ENCODE results near the gene TRAPPC1.

Gene TRAPPC1

DNA sequence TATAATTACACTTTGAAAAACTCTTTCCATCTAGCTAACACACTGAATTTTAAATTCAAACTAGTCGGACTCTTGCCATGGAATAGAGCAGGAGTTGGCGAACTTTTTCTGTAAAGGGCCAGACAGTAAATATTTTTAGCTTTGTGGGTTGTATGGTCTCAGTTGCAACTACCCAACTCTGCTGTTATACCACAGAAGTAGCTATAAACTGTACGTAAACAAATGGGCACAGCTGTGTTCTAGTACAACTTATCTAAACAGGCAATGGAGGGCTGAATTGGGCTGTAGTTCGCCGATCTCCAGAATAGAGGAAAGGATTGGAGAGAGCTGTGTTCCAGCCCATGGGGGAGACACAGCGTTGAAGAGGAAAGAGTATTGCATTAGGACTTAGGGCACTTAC, 9.0 kb upstream of the TRAPPC1 start:
- DNase-seq (ENCODE audit: low read depth), result no peak

- no peak for DNase-seq (ENCODE audit: low read depth)
Observed at GRCh38 chr17:7940034-7940433, 8.3 kb upstream of the TRAPPC1 start.

GRCh38 chr17:7935859-7936258, 4.1 kb upstream of the TRAPPC1 start:
- DNase-seq (ENCODE audit: low read depth), result no peak

DNA sequence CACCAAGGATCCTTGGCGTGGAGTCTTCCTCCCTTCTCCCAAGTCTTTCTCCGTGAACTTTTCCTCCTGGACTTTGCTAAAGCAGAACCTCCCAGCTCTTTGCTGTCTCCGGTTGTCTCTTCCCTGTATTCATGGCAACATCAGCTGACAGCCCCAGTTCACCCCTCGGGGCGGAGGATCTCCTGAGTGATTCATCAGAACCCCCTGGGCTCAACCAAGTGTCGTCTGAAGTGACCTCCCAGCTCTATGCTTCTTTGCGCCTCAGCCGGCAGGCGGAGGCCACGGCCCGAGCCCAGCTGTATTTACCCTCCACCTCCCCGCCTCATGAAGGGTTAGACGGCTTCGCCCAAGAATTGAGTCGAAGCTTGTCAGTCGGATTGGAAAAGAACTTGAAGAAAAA, 1.2 kb upstream of the TRAPPC1 start:
- peak; percentile 29 for DNase-seq (ENCODE audit: low read depth)

DNA sequence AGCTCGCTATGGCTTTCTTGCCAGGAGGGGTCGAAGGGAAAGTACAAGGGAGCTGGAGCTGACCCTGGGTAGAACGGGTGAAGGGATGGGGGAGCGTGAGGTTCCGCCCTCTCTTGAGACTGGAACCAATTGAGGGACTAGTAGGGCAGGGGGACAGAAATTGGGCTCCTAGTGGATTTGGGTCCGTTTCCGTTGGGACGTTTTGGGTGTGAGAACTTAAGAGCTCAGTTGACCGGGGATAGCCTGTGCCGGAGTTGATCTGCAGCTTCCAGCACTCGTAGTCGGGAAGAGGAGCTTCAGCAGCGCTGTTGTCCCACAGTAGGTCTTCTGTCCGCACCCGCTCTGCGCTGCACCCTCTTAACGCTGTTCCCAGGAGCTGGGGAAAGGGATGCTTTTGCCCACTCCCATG, 741 bp upstream of the TRAPPC1 start:
- no peak for DNase-seq (ENCODE audit: low read depth)

- DNase-seq (ENCODE audit: low read depth), result no peak
Observed at GRCh38 chr17:7930841-7931631, 710 bp downstream of the TRAPPC1 start.

DNA sequence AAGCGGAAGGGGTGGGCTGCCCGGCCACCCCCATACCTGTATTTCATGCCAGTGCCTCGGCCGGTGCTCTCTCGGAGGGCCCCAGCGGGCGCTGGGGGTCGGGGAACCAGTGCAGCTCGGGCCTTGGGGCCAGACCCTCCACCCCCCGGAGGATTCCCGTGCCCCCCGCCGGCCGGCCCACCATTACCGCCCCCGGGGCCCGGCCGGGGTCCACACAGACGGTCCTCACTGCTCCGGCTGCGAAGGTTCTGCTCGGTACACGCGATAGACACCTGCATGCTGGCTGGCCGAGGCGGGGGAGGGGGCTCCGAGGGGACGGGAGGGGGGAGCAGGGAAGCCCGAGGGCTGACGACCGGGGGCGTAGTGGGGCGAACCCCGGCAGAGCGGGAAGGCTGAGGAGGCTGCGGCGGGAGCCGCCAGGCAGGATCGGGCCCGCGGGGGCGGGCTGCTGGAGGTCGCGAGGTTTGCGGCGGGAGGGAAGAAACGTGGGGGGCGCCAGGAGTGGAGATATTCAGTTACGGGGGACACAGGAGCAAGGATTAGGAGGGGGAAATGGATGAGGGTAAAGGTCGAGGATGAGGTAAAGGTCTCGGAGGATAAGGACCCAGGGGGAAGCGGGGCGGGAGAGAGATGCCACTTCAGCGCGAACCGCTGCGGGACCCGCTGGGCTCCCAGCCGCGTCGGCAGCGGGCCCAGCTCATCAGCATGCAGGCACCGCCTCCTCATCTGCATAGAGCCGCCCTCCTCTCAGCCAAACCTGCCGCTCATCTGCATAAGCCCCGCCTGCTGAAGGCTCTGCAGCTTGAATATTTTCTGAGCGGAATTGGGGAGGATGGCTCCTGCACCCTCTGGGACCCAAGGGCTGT, 2.4 kb downstream of the TRAPPC1 start, which contains the start of gene KCNAB3:
KCNAB3 (minus strand) TSS at position 699 of the 866 bp plus-strand sequence; CDS start at position 278, 421 bp downstream.
- peak; percentile 35 for DNase-seq (ENCODE audit: low read depth)

DNA sequence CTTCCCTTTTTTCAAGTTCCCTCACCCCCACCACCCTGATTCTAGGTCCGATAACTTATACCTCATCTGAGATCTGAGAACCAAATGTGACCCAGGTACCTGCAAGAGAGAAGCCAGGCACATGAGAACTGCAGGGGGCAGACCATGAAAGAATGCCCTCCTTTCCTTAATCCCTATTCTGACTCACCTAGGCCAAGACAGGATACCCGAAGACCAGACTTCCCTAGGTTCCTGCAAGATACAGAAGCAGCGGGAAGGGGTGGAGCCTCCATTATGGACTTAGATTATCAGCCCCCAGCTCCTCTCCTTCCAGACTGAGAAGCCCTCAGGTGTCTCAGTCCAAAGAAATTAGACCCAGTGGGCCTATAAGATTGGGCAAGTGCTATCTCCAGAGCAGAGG, 4.2 kb downstream of the TRAPPC1 start:
- DNase-seq (ENCODE audit: low read depth), result no peak

DNA sequence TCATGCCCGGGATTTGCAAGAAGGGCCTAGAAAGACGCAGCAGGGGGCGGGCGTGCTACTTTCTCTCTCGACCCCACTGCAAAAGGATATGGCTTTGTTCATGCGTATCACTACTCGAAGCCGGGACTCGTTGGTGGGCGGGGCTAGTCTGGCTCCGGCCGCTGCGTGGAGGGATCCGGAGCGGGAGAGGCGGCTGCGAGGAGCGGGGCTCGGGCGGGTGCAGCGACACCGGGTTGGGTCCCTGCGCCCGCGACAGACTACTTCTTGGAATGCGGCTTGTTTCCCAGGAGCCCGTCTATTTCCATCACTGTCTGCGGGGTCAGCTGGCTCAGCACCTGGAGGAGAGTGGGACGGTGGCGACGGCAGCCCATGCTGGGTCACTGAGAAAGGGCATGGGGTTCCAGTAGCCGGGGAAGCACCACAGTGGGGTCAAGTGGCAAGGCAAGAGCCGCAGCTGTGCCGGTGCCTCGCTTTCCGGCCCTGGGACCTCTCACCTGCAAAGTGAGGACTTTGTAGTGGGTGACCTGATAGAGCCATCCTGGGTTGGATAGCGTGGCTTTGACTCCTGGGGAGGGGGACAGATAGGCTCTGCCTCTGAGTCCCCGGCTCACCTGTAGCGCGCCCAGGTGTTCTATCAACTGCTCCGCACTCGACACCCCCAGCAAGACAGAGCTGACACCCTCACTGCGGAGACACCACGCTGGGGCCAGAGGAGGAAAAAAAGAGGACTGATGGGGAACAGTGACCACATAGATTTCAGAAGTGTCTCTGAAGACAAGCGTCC, 8.7 kb downstream of the TRAPPC1 start:
- peak; percentile 77 for DNase-seq (ENCODE audit: low read depth)

GRCh38 chr17:7922269-7922844, 9.4 kb downstream of the TRAPPC1 start:
- no peak for DNase-seq (ENCODE audit: low read depth)

GRCh38 chr17:7916808-7917207, 14.9 kb downstream of the TRAPPC1 start:
- DNase-seq (ENCODE audit: low read depth), result no peak

DNA sequence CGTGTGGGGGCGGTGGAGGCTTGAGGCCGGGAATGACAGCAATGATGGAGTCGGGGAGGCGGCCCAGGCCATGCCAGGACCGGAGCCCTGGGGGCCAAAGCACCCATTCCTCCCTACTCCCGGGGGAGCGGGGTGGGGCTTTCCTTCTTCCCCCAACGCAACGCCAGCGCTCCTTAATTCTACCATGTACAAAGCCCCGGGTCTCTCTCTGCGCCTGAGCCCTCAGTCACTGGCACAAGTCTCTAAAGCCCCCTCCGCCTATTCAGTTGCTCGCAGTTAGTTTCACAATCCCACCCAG, 15.4 kb downstream of the TRAPPC1 start:
- no peak for DNase-seq (ENCODE audit: low read depth)

DNA sequence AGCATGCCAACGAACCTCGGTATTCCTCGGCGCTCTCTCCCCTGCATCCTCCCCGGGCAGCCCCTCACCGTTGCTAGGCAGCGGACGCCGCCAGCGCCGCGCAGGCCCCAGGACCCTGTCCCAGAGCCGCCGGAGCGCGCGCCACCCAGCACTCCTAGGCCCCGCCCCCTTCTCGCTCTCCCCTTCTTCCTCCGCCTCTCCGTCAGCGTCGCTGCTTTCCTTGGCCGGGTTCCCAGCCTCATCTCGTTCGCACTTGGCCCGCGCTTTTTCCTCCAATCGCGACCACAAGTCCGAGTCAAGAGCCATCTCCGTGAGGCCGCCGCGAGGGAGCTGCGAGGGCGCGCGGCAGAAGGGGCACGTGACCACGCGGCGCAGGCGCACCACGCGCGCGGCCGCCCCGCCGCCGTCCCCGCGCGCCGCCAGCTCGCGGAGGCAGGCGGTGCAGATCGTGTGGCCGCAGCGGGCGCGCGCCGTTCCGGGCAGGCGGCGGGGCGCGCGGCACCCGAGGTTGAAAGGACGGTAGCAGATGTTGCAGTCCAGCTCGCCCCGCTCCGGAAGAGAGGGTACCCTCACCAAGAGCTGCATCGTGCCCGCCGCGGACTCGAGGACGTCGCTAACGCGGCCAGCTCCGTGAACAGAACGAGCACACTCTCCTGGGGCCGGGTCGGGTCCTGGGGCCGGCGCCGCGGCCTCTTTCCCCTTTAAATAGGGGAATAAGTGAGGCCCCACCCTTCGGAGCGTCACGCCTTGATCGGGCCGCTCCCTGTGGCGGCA, 15.9 kb downstream of the TRAPPC1 start, which contains the start of gene RNF227:
RNF227 (minus strand) TSS at position 679 of the 774 bp plus-strand sequence; CDS start at position 585, 94 bp downstream.
- DNase-seq (ENCODE audit: low read depth), result peak; percentile 85

DNA sequence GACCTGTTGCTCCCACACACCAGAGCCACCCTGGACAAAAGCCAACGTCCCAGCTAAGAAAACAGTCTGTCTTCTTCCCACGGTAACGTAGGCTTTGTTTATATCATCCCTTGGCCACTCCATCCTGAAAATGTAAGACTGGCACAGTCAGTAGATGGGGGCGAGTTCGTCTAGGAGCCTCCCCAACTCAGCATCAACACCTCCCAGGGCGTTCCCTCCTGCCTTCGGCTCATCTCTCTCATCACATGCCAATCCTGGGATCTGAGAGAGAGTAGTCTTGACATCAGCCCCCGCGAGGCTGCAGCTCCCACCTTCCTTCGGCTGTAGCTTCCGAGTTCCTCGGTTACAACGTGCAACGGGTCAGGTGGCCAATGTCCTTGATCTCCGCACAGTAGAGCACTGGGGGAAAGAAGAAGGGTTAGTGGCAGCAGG, 16.6 kb downstream of the TRAPPC1 start:
- DNase-seq (ENCODE audit: low read depth), result peak; percentile 3

DNA sequence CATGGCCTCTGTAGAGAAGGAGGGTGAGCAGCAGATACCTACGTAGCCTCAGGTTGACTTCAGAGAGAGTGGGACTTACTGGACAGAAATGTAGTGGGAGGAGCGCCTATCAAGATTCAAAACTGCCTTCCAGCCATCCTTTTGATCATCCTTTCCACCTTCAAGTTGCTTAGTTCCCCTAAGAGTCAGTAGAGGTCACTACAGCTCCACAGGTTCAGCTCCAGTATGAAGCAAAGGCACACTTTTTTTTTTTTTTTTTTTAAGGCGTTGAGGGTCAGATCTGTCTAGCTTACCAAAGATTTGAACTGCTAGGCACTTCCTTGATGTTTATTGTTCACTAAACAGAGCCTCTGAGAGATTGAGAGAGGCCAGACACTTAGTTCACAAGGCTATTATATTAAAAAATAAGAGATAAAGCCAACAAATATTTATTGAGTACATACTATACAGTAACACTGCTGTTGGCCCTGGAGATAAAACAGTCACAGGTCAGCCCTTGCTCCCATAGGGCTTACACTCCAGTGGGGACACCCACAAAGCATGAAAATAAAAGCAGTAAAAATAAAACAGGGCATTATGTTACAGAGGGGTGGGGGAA, 18.7 kb downstream of the TRAPPC1 start:
- no peak for DNase-seq (ENCODE audit: low read depth)

- DNase-seq (ENCODE audit: low read depth), result no peak
Observed at GRCh38 chr17:7911116-7911515, 20.6 kb downstream of the TRAPPC1 start.

GRCh38 chr17:7910711-7911110, 21.0 kb downstream of the TRAPPC1 start:
- DNase-seq (ENCODE audit: low read depth), result no peak

DNA sequence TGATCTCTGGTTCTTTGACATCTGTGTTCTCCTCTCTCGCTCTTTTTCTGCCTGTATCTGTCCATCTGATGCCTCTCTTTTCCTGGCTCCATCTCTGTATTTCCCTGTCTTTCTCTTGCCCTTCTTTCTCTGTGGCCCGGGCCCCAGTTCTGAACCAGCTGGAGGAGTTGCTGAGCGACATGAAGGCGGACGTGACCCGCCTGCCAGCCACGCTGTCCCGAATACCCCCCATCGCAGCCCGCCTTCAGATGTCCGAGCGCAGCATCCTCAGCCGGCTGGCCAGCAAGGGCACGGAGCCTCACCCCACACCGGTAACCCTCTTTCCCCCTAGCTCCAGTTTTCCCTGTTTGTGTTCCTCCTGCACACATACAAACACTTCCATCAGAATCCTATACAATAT, 21.5 kb downstream of the TRAPPC1 start:
- DNase-seq (ENCODE audit: low read depth), result no peak

- no peak for DNase-seq (ENCODE audit: low read depth)
Observed at GRCh38 chr17:7909089-7909488, 22.7 kb downstream of the TRAPPC1 start.
